ENCODE results near the gene IQSEC2.

Gene IQSEC2

DNA sequence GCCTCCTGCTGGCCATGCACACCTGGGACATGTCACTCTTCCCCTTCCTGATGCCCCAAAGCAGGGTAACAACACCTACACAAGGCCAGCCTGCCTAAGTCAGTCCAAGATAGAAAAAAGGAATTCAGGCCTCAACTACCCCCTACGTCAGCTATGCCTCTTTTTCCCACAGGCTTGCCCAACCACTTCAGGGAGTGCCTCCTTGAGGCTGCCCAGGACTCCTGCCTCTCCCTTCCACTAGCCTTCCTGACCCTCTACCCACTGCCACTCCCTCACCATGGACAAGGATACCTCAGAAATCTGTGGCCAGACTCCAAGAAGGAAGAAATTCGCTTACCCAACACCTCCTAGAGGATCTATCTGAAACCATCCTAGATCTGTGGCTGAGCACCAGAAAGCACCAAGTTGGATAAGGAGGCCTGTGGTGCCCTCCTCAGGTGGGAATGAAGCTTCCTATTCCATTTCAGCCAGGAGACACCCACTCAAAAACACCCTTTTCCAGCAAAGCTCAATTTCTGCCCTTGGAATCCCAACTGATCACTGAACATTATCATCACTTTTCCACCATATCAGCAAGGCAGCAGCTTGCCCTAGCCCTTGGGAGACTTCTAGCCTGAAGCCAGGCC, 58.2 kb downstream of the IQSEC2 start:
- H3K27ac ChIP-seq = peak overlapping the region; percentile 73

More for the DNA sequence above, 58.2 kb downstream of the IQSEC2 start:
- no peak for DNase-seq (ENCODE audit: low read depth, low spot score)

Measured in epithelial cell of prostate (primary cell).